ENCODE results near the gene METTL2A.
"Not testable (repeated sequence)": the region's sequence is repeated elsewhere in the genome, so short reads cannot be mapped to it uniquely, and the experiment has no call there.

DNA sequence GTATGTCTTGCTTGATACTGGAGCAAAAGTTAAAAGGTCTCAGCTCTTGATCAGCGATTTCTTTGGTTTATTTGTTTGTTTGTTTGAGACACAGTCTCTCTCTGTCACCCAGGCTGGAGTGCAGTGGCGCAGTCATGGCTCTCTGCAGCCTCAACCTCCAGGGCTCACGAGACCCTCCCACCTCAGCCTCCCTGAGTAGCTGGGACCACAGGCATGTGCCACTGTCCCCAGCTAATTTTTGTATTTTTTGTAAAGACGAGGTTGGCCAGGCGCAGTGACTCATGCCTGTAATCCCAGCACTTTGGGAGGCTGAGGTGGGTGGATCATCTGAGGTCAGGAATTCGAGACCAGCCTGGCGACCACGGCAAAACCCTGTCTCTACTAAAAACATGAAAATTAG, 75.1 kb downstream of the METTL2A start:
- TF ChIP-seq, protein P1, sequence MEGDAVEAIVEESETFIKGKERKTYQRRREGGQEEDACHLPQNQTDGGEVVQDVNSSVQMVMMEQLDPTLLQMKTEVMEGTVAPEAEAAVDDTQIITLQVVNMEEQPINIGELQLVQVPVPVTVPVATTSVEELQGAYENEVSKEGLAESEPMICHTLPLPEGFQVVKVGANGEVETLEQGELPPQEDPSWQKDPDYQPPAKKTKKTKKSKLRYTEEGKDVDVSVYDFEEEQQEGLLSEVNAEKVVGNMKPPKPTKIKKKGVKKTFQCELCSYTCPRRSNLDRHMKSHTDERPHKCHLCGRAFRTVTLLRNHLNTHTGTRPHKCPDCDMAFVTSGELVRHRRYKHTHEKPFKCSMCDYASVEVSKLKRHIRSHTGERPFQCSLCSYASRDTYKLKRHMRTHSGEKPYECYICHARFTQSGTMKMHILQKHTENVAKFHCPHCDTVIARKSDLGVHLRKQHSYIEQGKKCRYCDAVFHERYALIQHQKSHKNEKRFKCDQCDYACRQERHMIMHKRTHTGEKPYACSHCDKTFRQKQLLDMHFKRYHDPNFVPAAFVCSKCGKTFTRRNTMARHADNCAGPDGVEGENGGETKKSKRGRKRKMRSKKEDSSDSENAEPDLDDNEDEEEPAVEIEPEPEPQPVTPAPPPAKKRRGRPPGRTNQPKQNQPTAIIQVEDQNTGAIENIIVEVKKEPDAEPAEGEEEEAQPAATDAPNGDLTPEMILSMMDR (IDR thresholded peaks at IDR 0.05; ENCODE audit: low read depth, low read length): not testable (repeated sequence)
- TF ChIP-seq, protein P2, sequence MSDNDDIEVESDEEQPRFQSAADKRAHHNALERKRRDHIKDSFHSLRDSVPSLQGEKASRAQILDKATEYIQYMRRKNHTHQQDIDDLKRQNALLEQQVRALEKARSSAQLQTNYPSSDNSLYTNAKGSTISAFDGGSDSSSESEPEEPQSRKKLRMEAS (IDR thresholded peaks at IDR 0.05; ENCODE audit: low read depth, low read length): not testable (repeated sequence)
